IPS DF 4.7 (cell line): ENCODE data around the gene BARHL1.
"Not testable (repeated sequence)": the region's sequence is repeated elsewhere in the genome, so short reads cannot be mapped to it uniquely, and the experiment has no call there.

ENCODE experiments used
- DNase-seq: peaks from one replicate; pipeline ENCODE4 v3.0.0-alpha.2; 2013; ENCODE audit warnings: low spot score; ENCODE audit errors: extremely low read depth

The BARHL1 gene

DNA sequence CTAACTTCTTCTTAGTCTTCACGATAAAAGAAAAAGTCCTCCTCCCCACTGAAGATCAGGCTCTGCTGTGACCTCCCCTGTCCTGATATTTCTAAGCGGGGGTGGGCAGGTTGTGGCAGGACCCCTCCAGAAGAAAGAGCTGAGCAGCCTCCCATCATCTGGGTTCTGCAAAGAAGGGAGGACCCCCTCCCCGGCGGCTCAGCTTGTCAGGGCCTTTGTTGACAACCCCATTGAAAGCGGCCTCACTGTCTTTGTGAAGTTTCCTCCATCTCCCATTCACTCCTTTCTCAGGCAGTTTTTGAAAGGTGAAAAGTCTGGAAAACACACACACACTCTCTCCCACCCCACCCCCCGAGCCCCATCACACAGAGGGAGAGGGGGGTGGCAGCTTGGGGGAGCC is 26.2 kb upstream of the BARHL1 start:
- DNase-seq = no peak

DNA sequence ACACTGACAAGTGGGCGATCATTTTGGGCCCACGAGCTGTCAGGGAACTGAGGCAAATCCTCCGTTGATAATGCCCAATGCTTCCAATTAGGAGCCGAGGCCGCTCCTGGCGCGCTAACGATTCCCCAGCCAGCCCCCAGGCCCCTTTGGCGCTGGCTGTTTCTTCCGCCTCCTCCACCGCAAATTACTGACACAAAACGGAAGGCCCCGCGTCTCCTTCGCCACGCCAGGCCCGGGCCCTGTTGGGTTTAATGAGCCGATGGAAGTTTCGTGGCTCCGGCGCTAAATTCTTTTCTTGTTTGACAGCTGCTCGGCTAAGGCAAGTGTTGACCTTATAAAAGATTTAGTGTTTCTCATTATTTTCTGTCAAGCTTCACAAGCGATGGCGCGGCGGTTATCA is 25.7 kb upstream of the BARHL1 start:
- no peak for DNase-seq

DNA sequence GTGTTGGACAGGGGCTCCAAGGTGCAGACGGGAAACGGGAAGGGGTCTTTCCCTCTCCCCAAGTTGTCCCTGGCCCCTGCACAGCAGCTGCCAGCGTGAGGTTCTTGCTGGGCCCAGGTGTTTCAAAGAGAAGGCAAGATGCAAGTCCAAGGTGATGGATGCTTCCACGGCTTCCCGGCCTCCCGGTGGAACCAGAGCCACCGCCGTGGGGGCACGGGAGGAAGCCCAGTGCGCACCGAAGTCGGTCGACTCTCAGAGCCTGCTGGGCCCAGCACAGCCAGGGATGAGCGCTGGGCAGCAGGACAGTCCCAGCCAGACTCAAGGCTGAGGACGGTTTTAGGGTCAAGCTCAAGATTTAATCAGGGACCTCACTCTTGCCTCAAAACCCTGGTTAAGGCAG is 25.2 kb upstream of the BARHL1 start:
- no peak for DNase-seq

DNA sequence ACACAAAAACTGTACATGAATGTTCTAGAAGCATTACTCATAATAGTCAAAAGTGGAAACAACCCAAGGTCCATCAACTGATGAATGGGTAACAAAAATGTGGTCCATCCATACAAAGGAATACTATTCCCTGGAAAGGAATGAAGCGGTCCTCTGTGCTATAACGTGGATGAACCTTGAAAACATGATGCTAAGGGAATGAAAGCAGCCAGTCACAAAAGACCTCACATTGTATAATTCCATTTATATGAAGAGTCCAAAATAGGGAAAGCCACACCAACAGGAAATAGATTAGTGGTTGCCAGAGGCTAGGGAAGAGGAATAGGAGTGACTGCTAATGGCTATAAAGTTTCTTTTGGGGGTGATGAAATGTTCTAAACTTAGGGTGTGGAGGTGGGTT is 22.7 kb upstream of the BARHL1 start:
- DNase-seq = no peak

DNA sequence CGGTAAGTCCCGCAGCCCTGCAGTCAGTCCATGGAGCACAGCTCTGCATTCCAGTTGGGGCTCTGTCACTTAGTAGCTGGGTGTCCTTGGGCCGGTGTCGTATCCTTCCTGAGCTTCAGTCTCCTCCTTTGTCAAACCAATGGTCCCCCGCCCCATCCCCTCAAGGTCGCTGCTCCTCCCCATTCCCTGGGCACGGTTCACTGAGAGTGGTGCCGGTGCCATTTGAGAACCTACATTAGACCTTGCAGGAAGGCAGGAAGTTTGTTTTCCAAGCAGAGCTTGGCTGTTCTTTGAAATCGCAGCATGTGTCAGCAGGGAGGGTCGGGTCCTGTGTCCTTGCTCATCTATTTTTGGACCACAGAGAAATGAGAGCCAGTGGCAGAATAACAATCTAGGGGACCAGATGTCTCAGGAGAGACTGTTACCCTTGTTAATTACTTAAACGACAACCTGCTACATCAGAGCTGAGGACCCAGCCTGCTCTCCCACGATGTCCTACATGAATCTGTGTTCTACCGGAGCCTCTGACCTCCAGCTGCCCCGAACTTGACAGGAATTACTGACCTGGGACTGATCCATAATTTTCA is 21.7 kb upstream of the BARHL1 start:
- no peak for DNase-seq

DNA sequence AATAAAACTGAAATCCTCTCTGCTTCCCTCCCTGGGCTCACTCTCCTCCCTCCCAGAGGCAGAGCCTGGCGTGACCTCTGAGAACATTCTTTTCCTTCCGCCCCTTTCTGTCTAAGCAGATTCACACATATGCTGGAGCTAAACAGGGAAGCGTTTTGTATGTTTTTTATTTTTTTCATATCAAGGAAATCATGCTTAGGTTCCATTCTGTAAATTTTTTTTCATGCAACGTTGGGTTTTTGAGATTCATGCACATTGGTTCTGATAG is 20.2 kb upstream of the BARHL1 start:
- no peak for DNase-seq

DNA sequence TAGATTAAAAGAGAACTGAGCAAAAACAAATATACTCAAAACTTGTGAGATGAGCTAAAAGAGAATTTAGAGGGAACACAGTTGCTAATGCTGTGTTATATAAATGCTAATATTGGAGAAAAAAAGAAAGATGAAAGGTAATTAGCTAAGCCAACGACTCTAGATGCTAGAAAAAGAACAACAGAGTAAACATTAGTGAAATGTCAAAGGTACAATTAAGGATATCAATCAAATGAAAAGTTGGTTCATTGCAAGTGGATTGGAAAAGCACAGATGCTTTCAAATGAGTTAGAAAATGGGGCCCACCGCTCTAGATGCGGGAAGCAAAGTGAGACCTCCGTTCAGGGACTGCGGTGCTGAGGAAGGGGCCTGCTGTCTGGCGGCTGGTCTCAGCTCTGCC is 17.9 kb upstream of the BARHL1 start:
- DNase-seq = no peak

DNA sequence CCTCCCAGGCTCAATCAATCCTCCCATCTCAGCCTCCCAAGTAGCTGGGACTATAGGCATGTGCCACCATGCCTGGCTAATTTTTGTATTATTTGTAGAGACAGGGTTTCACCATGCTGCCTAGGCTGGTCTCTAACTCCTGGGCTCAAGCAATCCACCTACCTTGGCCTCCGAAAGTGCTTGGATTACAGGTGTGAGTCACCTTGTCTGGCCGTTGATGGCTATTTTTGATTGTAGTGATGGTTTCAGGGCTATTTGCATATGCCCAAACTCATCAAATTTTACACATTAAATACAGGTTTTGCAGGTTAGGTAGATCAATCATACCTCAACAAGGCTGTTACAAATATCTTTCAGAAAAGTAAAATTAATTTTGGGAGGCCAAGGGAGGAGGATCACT is 13.6 kb upstream of the BARHL1 start:
- not testable (repeated sequence) for DNase-seq

DNA sequence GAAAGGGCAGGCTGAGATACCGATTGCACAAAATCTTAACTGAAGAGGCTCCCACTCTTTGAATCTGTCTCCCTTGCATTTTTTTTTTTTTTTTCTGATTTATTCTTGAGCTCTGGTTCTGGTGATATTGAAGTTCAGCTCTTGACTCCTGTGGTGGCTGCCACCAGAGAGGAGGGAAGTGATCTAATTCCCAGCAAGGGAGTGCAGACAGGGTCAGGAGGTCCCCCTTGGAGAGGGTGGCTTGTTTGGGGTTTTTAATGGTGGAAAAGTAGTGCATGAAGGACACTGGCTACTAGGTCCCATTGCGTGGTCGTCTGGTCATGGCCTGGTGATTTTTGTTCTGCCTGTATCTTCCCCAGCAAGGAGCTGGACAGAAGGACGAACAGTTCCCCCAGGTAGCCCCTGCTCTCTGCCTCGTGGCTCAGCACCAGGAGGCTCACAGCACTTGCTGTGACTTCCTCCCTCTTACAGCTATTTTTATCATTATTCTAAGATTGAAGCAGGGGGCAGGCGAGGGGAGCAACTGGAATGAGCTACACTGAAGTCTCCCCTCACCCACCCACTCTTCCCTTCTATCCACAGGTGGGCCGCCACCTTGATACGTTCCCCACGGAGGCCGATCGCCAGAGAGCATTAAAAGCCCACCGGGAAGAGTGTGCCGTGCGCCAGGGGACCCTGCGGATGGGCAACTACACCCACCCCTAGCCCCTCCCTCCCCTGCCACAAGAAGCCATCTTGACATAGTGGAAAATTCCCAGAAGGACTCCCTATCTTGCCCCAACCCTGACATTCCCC is 10.4 kb upstream of the BARHL1 start:
- DNase-seq = no peak

DNA sequence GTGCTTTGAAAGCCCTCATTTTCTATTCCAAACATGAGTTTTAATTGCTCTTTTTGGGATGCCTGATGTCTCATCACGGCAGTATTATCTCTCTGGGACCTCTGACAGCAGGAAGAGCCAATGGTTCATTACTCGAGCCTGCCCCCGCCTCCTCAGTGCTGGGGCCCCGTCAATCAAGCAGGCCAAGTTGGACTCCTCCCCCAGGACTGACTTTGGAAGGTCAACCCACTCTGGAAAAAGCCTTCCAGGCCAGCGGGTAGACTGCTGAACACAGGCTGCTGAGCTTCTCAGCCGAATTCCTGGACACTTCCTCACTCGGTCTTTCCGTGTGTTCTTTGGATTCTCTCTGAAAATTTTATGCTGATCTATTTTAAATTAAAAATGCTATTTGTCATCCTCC is 9.5 kb upstream of the BARHL1 start:
- DNase-seq = no peak

DNA sequence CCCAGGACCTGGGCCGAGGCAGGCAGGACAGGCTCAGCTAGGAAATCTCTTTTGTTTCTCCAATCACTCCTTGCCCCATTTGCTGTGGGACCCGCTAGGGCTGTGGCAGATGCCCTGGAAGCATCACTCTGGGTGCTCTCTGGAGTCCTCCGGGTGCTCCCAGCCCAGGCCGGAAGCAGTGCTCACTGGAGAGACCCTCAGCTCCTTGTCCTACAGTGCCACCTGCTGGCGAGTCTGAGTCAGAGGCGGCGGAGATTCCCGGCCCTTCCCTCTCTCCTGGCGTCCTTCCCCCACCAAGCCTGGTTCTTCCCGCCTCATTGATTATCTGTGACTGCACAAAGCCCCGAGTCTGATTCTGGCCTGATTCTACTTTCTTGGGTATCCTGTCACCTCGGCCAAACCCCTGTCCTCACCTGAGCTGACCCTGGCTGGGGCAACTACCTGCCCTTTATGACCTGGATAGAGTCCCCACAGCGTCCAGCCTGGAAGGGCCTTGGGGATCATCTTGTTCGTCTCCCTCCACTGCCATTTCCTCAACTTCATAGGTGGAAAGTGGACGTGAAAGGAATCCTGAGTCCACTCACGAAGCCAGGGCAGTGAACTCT is 7.3 kb upstream of the BARHL1 start:
- no peak for DNase-seq

DNA sequence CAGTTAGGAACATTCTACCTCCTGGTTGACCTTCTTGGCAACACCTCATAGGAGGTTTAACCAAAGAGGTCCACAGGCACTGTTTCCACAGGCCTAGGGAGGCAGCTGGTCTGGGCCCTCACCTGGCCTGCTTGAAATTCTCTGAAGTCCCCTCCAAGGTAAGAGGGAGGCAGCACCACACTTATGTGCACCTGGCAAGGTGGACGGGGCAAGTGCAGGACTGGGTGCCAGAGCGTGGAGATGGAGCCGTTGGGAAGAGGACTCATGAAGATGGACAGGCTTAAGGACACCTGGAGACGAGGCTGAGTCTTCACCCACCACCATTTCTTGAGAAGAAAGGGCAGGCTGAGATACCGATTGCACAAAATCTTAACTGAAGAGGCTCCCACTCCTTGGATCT is 6.6 kb upstream of the BARHL1 start:
- no peak for DNase-seq

DNA sequence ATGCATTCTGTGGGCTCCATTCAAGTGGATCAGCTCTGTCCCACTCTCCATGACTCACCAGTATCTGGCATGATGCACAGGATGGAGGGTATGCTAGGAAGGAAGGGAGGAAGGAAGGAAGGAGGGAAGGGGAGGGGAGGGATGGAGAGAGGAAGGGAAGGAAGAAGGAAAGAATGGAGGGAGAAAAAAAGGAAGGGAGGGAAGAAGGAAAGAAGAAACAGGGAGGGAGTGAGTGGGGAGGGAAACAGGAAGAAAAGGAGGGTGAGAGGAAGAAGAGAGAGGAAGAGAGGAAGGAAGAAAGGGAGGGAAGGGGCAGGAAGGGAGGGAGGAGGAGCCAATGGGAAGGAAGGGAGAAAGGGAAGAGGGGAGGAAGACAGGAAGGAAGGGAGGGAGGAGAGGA is 5.3 kb upstream of the BARHL1 start:
- DNase-seq = no peak

DNA sequence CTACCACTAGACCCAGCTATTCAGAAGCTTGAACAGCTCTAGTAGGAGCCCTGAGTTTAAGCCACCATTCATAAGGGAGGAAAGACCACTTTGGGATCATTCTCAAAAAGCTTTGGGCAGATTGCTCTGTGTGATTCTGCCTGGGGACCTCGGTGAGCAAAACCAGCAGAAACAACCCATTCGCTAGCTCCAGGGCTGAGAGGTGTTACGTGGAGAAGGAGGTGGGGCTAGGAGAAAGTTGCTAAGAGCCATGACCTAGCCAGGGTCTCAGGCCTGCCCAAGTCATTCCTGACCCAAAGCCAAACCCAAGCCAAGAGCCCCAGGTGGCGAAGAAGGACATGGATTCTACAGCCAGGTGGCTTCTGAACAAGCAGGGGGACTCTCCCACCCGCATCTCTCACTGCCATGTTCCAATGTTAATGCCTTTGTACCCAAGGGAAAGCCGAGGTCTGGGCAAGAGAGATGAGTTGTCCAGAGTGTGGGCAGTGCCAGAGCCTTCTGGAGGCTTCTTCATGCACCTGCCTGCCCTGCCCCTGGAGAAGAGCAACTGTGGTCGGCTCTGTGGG is 4.0 kb upstream of the BARHL1 start:
- no peak for DNase-seq

DNA sequence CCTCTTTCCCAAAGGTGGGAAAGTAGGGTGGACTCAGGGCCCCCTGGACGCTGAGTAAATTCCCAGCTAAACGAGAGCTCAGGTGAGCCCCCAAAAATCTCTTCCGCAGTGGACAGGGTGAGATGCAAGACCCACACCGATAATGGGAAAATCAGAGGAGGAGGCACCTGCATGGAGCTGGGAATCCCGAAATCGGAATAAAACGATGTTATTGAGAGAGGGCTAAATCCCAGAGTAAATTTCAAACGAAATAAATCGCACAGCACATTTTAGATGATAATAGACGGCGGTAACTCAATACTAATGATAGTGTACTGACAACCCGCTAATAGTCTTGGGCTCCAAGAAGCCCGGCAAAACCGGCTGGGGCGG is 3.0 kb upstream of the BARHL1 start:
- no peak for DNase-seq

DNA sequence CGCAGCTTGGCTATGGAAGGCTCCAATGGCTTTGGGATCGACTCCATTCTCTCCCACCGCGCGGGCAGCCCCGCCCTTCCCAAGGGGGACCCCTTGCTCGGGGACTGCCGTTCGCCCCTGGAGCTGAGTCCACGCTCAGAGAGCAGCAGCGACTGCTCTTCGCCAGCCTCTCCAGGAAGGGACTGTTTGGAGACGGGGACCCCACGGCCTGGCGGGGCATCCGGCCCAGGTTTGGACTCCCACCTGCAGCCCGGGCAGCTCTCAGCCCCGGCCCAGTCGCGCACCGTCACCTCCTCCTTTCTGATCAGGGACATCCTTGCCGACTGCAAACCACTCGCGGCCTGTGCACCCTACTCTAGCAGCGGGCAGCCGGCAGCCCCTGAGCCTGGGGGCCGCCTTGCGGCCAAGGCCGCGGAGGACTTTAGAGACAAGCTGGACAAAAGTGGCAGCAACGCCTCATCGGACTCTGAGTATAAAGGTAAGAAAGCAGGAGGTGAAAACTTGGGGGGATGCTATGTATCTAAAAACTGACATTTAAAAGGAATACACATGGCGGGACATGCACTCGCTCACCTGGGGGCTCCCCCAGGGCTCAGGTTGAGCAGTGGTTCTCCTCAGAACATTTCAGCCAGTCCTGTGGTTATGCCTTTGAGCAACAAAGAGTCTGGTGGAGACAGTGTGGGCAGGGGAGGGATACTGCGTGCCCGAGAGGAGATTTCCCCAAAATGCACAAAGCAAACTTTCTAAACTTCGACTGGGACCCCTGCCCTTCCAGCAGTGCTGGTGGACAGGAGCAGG is 579 bp downstream of the BARHL1 start:
- no peak for DNase-seq

DNA sequence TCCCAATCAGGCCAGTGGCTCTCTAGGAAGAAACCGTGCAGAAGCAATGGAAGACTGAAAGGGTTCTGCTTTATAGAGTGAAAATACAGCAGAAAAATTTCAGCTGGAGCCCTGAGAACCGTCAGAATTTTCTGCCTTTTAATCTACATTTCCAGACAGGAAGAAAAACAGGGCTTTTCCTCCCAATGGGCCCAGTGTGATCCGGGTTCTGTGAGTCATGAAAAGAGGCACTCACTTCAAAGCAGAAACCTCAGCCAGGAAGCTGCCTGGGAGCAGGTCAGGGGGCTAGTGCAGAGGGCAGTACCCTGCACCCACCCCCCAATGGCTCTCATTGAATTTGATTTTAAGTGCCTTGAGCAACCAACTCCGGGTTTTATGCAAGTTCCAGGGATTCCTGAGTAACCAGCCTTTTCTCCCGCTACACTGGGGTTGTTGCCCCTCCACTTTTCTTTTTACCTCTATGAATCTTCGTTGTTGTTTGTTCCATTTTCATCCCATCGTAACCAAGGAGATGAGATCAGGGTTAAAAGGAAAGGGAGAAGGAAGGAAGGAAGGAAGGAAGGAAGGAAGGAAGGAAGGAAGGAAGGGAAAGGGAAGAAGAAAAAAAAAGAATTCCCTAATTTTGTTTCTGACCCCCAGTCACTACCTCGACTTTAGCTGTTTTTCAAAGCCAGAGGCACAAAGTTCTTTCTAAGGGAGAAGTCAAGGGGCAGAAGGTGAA is 1.3 kb downstream of the BARHL1 start:
- DNase-seq = no peak

DNA sequence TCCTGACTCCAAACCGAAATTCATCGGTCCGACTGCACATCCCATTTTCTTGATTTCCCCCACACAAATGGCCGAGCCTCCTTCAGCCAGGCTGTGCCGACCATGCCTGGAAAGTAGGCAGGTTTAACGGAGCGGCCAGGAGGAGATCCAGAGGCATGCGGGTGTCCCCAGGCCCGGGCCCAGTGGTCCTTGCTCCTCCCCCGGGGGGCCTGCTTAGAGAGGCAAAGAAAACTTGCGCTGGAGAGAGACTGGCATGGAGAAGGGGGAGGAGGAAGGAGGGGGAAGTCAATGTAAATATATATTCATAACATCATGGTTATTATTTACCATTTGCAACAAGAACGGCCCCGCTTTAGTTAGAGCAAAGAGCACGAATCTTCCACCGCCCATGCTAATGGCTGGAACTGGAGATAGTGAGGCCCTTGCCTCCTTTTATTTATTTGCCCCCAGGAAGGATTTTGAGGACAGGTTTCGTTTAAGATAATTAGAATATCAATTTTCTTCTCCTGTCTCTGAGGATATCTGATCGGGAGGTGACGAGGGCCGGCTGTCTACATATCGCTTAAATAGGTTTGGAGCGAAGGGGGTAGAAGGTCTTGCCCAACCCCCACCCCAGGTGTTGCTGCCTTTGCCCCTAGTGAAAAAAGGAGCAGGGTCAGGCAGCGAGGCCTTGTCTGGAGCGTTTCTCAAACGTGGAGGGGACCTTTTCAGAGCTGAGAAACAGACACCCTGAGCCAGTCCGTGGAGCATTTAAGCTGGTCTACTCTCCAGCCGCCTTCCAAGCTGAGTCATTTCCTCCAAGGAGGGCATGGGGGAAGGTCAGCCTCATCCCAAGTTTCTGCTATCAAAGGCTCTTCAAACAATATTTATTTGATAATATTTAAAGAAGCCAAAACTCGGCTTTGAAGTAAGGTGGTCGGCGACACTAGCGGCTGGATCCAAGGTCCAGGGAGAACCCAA is 2.5 kb downstream of the BARHL1 start:
- DNase-seq = no peak

DNA sequence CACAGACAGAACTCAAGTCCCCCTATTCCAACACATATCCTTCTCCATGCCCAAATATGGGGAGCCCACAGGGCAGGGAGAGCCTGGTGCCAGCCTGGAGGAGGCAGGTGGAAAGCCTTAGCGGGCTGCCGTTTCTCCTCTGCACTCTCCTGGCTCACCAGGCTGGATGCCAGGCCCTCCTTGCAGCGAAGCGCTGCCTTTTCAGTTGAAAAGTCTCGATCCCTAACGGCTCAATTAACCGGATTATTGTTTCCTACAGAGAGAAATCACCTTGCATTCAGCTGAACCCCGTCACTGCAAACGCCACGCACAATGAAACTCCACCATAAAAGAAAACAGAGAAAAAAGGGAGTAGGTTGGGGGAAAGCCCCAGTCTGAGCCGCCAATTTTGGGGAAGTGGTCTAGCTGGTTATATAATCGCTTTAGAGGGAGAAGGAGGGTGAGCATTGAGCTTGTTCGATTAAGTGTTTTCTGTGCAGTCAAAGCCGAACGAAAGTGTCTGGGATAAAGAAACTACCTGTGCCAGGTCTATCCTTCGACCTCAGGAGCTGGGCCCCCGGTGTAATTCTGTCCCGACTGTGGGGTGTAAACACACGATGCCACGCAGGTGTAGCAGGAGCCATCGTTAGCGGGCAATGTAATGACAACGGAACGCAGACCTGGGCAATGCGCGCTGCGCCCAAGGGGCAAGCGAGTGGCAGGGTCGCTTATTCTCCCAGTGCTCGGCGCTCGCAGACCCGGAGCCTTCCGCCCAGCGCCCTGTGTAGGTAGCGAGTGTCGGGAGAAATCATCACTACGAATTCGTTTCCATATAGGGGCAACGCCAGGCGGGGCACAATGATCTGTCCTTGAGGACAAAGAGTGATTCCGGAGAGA is 3.8 kb downstream of the BARHL1 start:
- DNase-seq = no peak
